KMS-11 (cell line): ENCODE results near the gene NAP1L5.
A peak's percentile ranks its signal among the peaks of the same experiment; 100 is the strongest.

Experiments used
- H2AFZ ChIP-seq: fragments of 200-600 bp; sonication (generic); 2 replicates; pipeline ENCODE4 v1.6.1; 2016; ENCODE audit warnings: antibody characterized with exemption, mixed run types, low read depth
- H3K27ac ChIP-seq: fragments of 200-600 bp; sonication (generic); 2 replicates; pipeline ENCODE4 v1.6.1; 2016; ENCODE audit warnings: mild to moderate bottlenecking, mixed run types
- H3K27me3 ChIP-seq: fragments of 200-600 bp; sonication (generic); 2 replicates; pipeline ENCODE4 v1.6.1; 2017; ENCODE audit warnings: mild to moderate bottlenecking, low read depth, mixed run types, moderate library complexity; ENCODE audit not compliant: insufficient read depth
- H3K36me3 ChIP-seq: fragments of 200-600 bp; sonication (generic); 2 replicates; pipeline ENCODE4 v1.6.1; 2017; ENCODE audit warnings: mild to moderate bottlenecking, mixed run types; ENCODE audit not compliant: insufficient read depth
- H3K4me1 ChIP-seq: fragments of 200-600 bp; sonication (generic); 2 replicates; pipeline ENCODE4 v1.6.1; 2016; ENCODE audit warnings: mild to moderate bottlenecking, low read depth, mixed run types; ENCODE audit not compliant: poor library complexity, severe bottlenecking
- H3K4me2 ChIP-seq: fragments of 200-600 bp; sonication (generic); 2 replicates; pipeline ENCODE4 v1.7.0; 2016; ENCODE audit warnings: mild to moderate bottlenecking, mixed run types
- H3K4me3 ChIP-seq: fragments of 200-600 bp; sonication (generic); IDR thresholded peaks from 2 replicates; pipeline ENCODE4 v1.6.1; 2017; ENCODE audit warnings: low read depth, low read length, mixed read lengths; ENCODE audit not compliant: insufficient read depth
- H3K79me2 ChIP-seq: fragments of 200-600 bp; sonication (generic); 2 replicates; pipeline ENCODE4 v1.6.1; 2016; ENCODE audit warnings: low read depth, mixed run types; ENCODE audit not compliant: insufficient read depth
- H3K9ac ChIP-seq: fragments of 200-600 bp; sonication (generic); 2 replicates; pipeline ENCODE4 v1.6.1; 2016; ENCODE audit warnings: mild to moderate bottlenecking, mixed run types
- H4K20me1 ChIP-seq: fragments of 200-600 bp; sonication (generic); 2 replicates; pipeline ENCODE4 v1.6.1; 2016; ENCODE audit warnings: mild to moderate bottlenecking, mixed run types; ENCODE audit not compliant: insufficient read depth
- CTCF ChIP-seq: fragments of 200-600 bp; sonication (generic); conservative IDR thresholded peaks from 2 replicates; pipeline ENCODE4 v1.6.1; 2017; ENCODE audit warnings: low read depth, mild to moderate bottlenecking, antibody characterized with exemption, low read length, moderate library complexity, mixed read lengths

NAP1L5 gene

GRCh38 chr4:88661739-88662138, 35.9 kb downstream of the NAP1L5 start:
- H3K9ac ChIP-seq, result no peak overlapping the region
- no peaks in the 10 kb centered on the region for H3K4me1 ChIP-seq
- H3K4me2 ChIP-seq, result no peak overlapping the region
- H3K27ac ChIP-seq, result no peak overlapping the region
- no peaks in the 10 kb centered on the region for H4K20me1 ChIP-seq
- no peaks in the 10 kb centered on the region for H3K27me3 ChIP-seq
- no peak overlapping the region for H2AFZ ChIP-seq
- H3K79me2 ChIP-seq, result no peaks in the 10 kb centered on the region
- H3K4me3 ChIP-seq, result no peak overlapping the region
- H3K36me3 ChIP-seq, result no peaks in the 10 kb centered on the region
- no peak for TF ChIP-seq CTCF

GRCh38 chr4:88660446-88661294, 37.0 kb downstream of the NAP1L5 start:
- H3K27ac ChIP-seq, result no peak overlapping the region
- no peaks in the 10 kb centered on the region for H3K36me3 ChIP-seq
- no peak overlapping the region for H3K4me2 ChIP-seq
- no peak overlapping the region for H3K9ac ChIP-seq
- no peaks in the 10 kb centered on the region for H3K4me1 ChIP-seq
- H4K20me1 ChIP-seq, result no peaks in the 10 kb centered on the region
- TF ChIP-seq CTCF, result no peak
- no peaks in the 10 kb centered on the region for H3K27me3 ChIP-seq
- no peak overlapping the region for H3K4me3 ChIP-seq
- no peaks in the 10 kb centered on the region for H3K79me2 ChIP-seq
- no peak overlapping the region for H2AFZ ChIP-seq

- no peaks in the 10 kb centered on the region for H3K36me3 ChIP-seq
- H2AFZ ChIP-seq, result no peak overlapping the region
- no peak overlapping the region for H3K4me2 ChIP-seq
- no peak for TF ChIP-seq CTCF
- H3K27me3 ChIP-seq, result no peaks in the 10 kb centered on the region
- no peak overlapping the region for H3K4me3 ChIP-seq
- no peaks in the 10 kb centered on the region for H3K4me1 ChIP-seq
- no peak overlapping the region for H3K9ac ChIP-seq
- no peak overlapping the region for H3K27ac ChIP-seq
- no peaks in the 10 kb centered on the region for H4K20me1 ChIP-seq
- H3K79me2 ChIP-seq, result no peaks in the 10 kb centered on the region
Measured at GRCh38 chr4:88659890-88660208, 37.8 kb downstream of the NAP1L5 start.

GRCh38 chr4:88659055-88659889, 38.4 kb downstream of the NAP1L5 start:
- H3K4me2 ChIP-seq, result no peak overlapping the region
- H3K27ac ChIP-seq, result no peak overlapping the region
- H3K79me2 ChIP-seq, result no peaks in the 10 kb centered on the region
- H3K4me3 ChIP-seq, result no peak overlapping the region
- H2AFZ ChIP-seq, result no peak overlapping the region
- H3K9ac ChIP-seq, result no peak overlapping the region
- H4K20me1 ChIP-seq, result no peaks in the 10 kb centered on the region
- no peaks in the 10 kb centered on the region for H3K36me3 ChIP-seq
- H3K27me3 ChIP-seq, result no peaks in the 10 kb centered on the region
- H3K4me1 ChIP-seq, result no peaks in the 10 kb centered on the region
- peak; percentile 68 for TF ChIP-seq CTCF
